Activated T-cell treated with anti-CD3 and anti-CD28 coated beads for 24 hours (primary cell): ENCODE measurements around the gene TRAF2.

ENCODE experiments used
- DNase-seq: peaks from one replicate; pipeline ENCODE4 v3.0.0-alpha.2; 2020; ENCODE audit warnings: low read depth

TRAF2 gene

DNA sequence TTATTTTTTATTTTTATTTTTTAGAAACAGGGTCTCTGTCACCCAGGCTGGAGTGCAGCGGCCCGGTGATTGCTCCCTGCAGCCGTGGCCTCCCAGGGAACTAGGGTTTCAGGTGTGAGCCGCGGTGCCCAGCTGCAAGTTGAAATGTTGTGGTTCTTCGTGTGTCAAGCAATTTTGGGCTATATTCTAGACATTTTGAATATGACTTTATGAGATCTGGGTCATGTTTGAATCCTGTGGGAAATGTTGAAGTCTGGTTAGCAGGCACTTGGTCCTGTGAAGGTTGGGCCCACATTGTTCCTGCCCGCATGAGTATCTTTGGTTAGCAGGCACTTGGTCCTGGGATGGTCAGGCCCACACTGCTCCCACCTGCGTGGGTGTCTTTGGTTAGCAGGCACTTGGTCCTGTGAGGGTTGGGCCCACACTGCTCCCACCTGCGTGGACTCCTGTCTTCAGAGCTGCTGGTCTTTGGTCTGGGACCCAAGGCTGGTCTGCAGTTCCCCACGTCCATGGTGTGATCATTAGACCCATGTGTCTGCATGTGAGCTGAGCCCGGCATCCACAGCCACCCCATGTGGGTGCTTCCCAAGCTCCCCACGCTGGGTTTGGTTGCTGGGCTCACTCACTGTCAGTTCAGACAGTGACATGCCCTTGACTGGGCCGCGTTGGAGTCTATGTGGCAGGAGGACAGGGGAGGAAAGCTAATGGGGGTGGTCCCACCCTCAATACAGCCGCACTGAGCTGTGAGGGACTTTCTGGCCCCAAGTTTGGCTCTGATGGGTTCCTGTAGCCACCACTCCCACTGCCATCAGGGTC is 51.1 kb downstream of the TRAF2 start:
- DNase-seq, result no peak

DNA sequence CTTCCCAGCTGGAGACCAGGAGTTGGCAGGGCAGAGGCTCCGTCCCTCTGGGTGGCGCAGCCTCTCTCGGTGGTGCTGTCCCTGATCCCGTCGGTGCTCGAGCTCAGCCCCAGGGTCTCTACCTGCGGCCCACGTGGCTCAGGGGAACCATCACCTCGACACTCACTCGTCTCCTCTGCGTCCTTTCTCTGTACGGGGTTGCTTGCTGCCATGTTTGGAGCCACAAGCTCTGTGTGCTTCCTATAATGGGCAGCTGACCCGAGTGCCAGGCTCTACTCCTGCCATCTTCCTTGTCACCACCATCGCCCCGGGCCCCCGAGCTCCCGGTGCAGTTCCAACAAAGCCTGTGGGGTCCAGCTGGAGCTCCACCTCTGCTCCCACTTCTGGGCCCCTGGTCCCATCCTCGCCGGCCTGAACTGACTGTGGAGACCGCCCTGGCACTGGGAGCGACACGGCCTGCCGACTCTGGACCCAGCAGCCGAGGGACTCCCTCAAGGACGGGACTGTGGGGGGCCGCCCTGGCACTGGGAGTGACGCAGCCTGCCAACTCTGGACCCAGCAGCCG is 53.2 kb downstream of the TRAF2 start:
- DNase-seq, result no peak

DNA sequence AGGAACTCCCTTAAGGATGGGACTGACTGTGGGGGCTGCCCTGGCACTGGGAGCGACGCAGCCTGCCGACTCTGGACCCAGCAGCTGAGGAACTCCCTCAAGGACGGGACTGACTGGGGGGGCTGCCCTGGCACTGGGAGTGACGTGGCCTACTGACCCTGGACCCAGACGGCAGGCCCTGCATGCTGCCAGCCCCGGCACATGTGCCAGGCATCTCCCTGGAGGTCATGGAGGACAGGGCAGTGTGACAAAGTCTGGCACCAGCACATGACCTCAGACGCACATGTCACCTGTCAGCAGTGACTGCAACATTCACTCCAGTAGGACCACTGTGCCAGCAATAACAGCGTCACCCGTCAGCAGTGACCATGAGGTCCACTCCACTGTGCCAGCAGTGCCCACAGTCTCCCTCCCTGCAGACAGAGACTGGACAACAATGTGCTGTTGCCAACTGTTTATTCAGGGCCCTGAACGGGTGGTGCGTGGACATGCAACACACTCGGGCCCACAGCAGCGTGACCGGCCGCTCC is 53.7 kb downstream of the TRAF2 start:
- DNase-seq, result no peak

DNA sequence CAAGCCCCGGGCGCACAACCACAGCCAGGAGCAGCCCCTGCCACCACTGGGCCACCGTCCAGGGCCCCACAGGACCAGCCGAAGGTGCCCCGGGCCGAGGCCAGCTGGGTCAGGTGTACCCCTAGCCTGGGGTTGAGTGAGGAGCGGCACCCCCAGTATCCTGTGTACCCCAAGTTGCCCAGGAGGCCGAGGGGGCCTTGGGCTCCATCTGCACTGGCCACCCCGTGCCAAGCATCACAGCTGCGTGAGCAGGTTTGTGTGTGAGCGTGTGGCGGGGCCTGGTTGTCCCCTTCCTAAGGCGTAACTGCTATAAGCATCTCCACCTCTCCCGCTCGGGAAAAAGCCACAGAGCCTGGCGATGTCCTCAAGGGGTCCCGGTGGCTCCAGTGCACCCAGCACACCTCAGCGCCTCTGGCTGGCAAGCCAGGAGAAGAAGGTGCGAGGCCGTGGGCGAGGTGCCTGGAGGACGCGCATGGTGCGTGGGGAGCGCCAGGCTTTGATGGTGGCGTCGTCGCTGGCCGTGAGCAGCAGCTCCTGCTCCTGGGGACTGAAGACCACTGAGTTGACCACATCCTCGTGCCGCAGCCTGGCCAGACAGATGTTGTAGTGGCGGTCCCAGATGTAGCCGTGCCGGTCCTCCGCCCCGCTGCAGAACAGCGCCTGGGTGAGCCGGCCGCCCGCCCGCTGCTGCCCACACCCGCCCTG is 54.4 kb downstream of the TRAF2 start:
- DNase-seq, result no peak

DNA sequence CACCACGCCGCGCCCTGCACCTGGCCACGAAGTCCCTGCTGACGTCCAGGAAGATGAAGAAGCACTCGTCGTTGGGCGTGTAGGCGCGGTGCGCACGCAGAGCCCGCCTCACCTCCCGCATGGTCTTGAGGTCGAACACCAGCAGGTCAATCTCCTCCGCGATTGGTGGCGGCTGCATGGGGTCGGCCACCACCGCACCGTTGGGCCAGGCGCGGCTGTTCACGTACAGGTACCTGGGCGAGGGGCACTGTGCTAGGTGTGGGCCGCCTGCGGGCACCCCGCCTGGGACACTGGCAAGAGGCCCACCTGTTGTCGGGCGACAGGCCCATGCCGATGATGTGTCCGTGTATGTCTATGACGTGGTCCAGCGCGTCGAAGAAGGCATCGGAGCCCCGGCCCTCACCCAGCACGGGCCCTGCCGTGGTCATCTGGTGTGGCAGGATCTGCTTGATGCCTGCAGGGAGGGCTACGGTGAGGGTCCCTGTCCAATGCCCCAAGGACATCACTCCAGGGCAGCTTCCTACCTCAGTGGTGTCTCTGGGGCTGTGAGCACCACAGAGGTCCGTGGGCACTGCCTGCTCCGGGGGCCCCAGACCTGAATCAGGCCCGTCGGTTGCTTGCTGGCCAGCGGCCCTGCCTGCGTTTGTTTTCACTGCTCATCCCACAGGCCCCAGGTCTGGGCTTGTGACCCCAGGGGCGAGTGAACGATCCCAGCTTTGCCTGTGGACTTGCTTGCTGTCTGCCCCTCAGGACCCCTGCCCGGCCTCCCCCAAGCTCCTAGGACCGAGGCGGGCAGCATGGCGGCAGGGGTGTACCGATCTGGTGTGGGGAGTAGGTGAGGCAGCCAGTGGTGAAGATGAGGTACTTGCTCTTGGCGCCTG is 55.2 kb downstream of the TRAF2 start:
- DNase-seq, result no peak

DNA sequence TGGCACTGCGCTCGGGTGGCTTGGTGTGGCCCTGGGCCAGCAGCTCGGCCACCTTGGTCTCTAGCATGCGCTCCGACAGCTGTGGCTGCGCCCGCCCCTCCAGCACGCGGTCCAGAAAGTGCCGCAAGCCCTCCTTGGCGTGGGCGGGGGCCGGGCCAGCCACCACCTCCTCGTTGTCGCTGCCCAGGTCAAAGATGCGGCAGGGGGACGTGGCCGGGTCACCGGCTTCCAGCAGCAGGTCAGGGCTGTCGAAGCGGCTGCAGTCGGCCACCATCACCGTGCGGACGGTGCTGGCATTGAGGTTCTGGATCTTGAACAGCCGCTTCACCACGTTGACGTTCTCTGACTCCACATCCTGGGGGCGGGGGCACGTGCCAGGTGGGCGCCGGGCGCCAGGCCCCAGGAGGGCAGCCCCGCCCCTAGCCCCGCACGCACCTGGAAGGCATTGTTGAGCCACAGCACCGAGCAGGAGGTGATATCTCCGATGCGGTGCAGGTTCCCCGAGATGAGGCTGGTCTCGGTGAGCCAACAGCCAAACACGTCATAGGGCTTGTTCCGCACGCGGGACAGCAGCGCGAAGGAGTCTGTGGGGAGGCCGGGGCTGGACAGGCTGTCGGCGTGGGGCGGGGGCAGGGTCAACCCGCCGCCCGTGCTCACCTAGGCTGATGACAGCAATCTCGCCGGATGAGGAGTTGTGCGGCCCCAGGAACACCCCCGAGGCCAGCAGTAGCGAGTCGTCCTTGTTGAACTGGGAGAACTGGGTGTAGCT is 56.0 kb downstream of the TRAF2 start:
- no peak for DNase-seq

DNA sequence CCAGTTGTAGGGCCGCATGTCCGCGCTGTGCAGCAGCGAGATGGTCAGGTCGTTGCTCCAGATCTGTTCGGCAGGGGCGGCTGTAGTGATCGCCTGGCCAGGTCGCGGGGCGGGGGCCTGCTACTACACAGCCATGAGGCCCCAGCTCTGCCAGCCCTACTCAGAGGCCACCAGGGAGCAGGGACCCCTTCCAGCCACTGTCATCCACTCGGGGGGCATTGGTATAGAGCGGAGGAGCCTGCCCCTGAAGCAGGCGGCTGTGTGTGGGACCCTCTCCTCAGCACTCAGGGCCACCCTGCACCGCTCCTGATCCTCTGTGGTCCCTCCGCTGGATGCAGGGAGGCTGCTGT is 56.5 kb downstream of the TRAF2 start:
- no peak for DNase-seq

DNA sequence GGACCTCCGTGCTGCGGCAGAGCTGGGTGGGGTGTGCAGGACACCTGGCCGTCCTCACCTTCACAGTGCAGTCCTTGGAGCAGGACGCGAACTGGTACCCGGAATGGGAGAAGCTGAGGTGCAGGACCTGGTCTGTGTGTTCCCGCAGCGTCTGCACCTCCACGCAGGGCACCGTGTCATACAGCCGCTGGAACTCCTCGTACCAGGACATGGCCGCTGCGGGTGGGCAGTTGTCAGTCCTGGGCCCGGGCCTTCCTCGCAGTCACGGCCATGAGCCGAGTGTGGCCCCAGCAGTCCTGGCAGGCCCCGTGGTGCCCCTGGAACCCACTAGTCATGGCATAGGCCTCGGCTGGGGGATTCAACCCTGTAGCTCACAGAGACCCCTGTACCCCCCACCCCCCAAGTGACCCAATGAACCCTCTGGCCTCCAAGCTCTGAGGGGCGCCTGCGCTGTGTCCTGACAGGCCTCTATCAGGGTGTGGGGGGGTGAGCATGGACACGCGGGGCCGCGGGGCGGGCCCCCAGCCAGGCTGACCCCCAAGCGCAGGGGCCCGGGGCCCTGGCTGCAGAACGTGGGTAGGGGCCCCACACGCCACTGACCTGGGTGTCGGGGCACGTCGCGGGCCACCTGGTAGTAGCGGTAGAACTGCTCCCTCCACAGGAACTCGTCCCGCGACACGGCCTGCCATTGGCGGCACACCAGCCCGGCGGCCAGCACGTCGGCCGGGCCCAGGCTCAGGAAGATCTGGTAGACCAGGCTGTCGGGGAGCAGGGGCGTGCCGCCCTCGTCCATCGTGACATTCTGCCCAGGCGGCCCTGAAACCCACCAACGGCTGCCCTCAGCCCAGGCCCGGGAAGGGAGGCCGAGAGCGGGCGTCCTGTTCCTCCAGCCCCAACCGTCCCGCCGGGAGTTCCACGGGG is 57.2 kb downstream of the TRAF2 start:
- DNase-seq, result no peak

DNA sequence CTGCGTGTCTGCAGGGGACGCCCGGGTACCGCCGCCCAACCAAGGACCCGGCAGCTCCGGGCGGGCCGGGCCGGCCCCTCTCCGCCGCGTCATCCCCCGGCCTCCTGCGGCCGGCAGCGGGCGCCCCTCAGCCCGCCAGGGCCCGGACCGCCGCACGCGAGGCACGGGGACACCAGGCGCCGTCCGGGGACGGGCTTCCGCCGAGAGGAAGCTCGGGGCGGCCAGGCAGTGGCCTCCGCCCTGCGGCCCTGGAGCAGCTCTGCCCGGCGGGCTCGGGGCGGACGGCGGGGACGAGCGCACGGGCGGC is 57.8 kb downstream of the TRAF2 start:
- no peak for DNase-seq

DNA sequence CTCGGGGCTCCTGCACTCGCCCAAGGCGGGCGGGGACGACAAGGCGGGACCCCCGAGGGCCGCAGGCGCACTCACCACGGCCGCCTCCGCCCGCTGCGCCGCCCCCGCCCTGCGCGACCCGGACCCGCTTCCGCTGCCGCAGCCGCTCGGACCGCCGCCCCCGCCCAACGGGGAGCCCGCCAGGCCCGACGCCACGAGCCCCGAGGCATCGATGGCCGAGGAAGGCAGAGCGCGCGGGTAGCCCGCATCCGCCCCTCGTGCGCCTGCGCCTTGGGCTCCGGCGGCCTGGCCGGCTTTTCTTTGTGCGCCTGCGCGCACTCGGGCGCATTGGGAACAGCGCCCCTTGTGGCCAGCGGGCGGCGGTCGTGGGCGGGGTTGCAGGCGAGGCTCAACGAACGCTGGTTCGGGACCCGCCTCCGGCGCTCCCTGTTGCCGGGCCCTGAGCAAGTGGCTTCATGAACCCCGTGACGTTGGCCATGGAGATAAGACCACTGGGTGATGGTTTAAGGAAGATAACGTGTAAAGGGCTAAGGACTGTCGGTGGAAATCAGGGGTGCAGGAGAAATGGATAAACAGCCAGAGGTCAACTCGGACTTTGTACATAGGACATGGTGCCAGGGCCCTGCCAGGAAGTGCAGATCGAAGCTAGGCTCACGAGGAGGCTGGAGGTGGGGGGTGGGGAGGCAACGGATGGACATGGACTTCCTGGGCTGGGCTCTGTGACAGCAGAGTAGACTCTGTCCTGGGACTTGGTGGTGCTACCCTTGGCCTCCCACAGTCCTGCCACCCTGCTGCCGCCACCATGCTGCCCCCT is 58.4 kb downstream of the TRAF2 start, which contains the start of the genes C8G and FBXW5:
Gene C8G (plus strand): TSS at position 725 of the 814 bp plus-strand sequence. CDS start 78 bp downstream, at position 803.
Gene FBXW5 (minus strand): TSS at position 220 of the 814 bp plus-strand sequence. CDS start 655 bp downstream, outside the sequence.
- peak; percentile 93 for DNase-seq

DNA sequence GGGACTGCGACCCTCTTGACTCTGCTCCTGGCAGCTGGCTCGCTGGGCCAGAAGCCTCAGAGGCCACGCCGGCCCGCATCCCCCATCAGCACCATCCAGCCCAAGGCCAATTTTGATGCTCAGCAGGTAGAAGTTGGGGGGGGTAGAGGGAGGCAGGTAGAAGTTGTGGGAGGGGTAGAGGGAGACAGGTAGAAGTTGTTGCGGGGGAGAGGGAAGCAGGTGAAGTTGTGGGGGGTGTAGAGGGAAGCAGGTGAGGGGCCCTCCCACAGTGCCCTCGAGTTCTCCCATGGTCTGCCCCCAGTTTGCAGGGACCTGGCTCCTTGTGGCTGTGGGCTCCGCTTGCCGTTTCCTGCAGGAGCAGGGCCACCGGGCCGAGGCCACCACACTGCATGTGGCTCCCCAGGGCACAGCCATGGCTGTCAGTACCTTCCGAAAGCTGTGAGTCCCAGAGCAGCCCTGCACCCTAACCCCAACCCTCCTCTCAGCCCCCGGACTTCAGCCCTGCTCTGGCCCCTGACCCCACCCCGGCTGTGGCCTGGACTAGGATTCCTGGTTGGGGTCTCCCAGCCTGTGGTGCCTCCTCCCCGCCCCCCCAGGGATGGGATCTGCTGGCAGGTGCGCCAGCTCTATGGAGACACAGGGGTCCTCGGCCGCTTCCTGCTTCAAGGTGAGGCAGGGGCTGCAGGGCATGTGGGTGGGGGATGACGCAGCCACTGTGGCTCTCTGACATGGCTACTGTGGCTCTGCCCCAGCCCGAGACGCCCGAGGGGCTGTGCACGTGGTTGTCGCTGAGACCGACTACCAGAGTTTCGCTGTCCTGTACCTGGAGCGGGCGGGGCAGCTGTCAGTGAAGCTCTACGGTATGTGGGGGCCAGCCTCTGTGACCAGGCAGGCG is 59.3 kb downstream of the TRAF2 start:
- no peak for DNase-seq

DNA sequence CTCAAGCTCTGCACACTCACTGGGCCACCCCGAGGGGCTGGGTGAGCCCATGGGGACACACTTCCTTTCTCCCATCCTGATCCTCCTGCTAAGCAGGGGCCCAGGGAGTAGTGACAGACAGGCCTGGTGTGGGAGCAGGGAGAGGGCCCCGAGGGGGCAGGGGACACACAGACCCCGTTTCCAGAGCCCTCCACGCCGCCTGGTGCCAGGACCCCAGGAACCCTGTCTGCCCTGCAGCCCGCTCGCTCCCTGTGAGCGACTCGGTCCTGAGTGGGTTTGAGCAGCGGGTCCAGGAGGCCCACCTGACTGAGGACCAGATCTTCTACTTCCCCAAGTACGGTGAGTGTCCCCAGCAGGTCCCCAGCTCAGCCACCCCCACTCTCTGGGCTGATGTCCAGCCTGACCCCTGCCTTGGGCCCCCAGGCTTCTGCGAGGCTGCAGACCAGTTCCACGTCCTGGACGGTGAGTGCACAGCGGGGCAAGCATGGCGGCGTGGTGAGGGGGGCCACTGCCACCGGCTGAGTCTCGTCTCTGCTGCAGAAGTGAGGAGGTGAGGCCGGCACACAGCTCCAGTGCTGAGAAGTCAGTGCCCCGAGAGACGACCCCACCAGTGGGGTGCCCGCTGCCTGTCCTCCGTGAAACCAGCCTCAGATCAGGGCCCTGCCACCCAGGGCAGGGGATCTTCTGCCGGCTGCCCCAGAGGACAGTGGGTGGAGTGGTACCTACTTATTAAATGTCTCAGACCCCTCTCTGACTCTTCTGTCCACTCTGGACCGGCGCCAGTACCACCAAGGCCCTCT is 60.1 kb downstream of the TRAF2 start:
- DNase-seq, result no peak

DNA sequence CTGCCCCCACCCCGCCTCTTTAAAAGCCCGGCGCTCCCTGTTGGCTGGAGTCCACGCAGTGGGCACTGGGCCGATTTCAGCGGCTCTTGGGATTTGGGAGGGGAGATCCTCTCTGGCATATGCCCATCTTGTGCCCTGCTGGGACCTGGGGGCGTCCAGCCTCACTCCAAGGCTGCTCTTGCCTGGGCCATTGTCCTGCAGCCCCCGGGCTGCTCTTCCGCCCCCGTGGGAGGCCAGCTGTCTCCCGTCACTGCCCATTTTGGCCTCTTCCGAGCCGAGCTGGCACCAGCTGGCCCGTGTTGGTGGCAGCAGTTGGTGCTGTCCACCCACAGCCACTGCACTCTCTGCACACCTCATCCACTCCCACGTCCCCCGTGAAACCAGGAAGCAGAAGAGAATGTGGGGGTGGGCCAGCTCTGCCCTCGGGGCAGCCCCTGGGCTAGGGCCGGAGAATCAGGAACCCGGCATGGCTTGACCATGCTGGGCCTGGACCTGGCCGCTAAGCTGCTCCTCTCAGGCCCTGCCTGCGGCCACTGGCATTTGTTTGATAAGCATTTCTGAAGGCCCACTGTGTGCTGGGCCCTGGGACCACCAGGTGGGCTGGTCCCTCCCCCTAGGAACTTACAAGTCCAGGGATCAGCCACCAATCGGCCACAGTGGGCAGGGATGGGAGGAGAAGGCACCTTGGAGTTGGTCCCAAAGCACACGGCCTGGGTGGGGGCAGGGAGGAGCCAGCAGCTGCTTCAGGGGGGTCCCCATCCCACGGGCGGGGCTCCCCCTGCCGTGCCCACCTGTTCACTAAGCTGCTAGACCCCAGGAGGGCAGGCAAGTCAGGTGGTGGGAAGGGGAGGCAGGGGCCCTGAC is 60.9 kb downstream of the TRAF2 start:
- DNase-seq, result no peak

DNA sequence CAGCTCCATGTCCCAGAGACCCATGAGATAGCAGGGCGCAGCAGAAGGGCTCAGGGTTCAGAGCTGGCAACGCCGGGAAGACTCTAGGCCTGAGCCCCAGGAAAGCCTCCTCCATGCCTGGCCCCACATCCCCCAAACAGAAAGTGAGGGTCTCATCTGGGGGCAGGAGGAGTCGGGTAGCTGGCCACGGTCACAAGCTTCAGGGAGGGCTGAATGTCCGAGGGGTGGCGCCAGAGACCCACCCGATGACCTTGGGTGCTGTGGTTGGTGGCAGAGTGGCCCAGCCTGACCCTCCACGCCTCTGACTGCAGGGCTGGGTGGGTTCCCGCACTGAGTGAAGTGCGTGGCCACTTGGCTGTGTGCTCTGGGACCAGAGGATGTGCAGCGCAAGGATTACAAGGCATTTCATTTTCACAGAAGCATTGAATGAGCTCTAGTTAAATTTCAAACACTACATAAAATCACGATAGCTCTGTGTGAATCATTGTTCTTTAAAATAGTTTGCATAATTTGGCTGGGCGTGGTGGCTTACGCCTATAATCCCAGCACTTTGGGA is 61.7 kb downstream of the TRAF2 start:
- no peak for DNase-seq

DNA sequence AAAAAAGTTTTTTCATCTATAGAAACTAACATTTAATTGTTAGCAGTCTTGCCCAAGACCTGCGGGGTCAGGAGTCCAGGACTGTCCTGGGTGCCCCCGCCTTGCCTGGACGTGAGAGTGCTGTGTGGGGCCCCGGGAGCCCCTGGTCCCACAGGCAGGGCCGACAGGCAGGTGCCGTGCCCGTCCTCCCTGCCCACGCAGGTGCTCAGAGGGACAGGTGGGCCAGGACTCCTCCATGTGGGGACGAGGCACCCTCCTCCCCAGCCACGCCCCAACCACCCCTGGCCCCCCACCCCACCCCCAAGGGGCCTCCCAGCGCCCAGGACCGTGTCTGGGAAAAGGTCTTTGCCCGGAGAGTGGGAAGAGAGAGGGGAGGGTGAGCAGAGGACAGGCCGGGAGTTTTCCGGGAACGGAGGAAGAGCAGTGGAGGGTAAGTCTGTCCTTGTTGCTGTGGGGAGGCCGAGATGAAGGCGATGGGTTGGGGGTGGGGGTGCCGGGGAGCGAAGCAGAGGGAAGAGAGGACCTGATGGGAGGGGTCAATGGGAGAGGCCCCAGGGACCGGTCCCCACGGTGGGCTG is 63.0 kb downstream of the TRAF2 start:
- DNase-seq, result no peak
